Body of pancreas (tissue), 4 donors: ENCODE data around the gene KCNC3. TPM values are rescaled to one million over a fixed set of nuclear protein-coding genes. Genes with fewer than 3 reads are reported as not detected.

Source experiments
- ATAC-seq: fragments of 150-250 bp; one replicate; pipeline ENCODE4 v1.9.1; 2016
- DNase-seq, 4 donors: peaks; one replicate each; pipeline ENCODE4 v3.0.0-alpha.2; 2019
- H3K27ac ChIP-seq, 4 donors: fragments of 200-600 bp; sonication (generic); 1 replicate in 3 of 4; 2 replicates in 1 of 4; pipeline versions ENCODE4 v1.5.1 to v1.6.1; 2016 to 2019; ENCODE audit warnings: mild to moderate bottlenecking in 1 of 4, mixed read lengths in 1 of 4, moderate library complexity in 1 of 4
- H3K27me3 ChIP-seq, 2 donors: fragments of 200-600 bp; sonication (generic); one replicate each; pipeline ENCODE4 v1.6.0; 2016; ENCODE audit warnings: mild to moderate bottlenecking in 1 of 2
- H3K36me3 ChIP-seq, 2 donors: fragments of 200-600 bp; sonication (generic); replicated peaks in 1 of 2; 2 replicates each; pipeline ENCODE4 v1.5.1; 2016; ENCODE audit warnings: low read depth in 2 of 2; ENCODE audit not compliant: insufficient read depth in 1 of 2
- H3K4me1 ChIP-seq: fragments of 200-600 bp; sonication (generic); one replicate; pipeline ENCODE4 v1.6.0; 2016
- H3K4me3 ChIP-seq, 2 donors: fragments of 200-600 bp; sonication (generic); 1 replicate in 1 of 2; 2 replicates in 1 of 2; pipeline ENCODE4 v1.5.1; 2016 to 2019
- H3K9me3 ChIP-seq, 3 donors: fragments of 200-600 bp; sonication (generic); 1 replicate in 2 of 3; 2 replicates in 1 of 3; pipeline ENCODE4 v1.5.1; 2016
- CTCF ChIP-seq, 7 experiments: fragments of 450-650 bp in 4 of 7; fragments of 200-600 bp in 3 of 7; sonication (generic) in 3 of 7; IDR thresholded peaks; one replicate each; pipeline ENCODE4 v1.5.1; 2016 to 2019; ENCODE audit warnings: antibody characterized with exemption in 7 of 7
- POLR2A ChIP-seq, 3 donors: fragments of 450-650 bp; IDR thresholded peaks; one replicate each; pipeline ENCODE4 v1.6.1; 2016; ENCODE audit warnings: antibody characterized with exemption in 3 of 3, mild to moderate bottlenecking in 2 of 3
- WGBS, 2 donors: methylation state at CpG; one replicate each; pipeline ENCODE4 v1.1.5; 2017; 5-methylcytosine and 5-hydroxymethylcytosine counted together
- intact Hi-C: fragments of 100-400 bp; cut with DNase I; formaldehyde crosslinking; loops from one replicate; pipeline ENCODE4 v1.15.1; 2023
- total RNA-seq, 2 donors: library from RNA; depleted of rRNA; stranded (reverse); fragments of >200 nt; gene quantifications; one replicate each; pipeline ENCODE4 v1.1.0, GENCODE V29; 2016

KCNC3 gene
- total RNA-seq, 2 donors from 2014 or later: 1.8 to 6.3 TPM

- H3K27me3 ChIP-seq: no peaks in the 10 kb centered on the region
- intact Hi-C loops: no loop called here
- peaks cover 5 to 14% of the 10 kb centered on the region in 2 donors for H3K36me3 ChIP-seq
- no peak overlapping the region for H3K27ac ChIP-seq
- no peak for TF ChIP-seq POLR2A (IDR thresholded peaks at IDR 0.05)
- TF ChIP-seq CTCF (IDR thresholded peaks at IDR 0.05): no peak
- peaks cover 0 to 1% (median 0%) of the 10 kb centered on the region in 3 donors for H3K9me3 ChIP-seq
- WGBS, 2 donors: 84 to 91% methylated on average over 13 to 15 of the region's 15 CpGs
- H3K4me1 ChIP-seq: no peaks in the 10 kb centered on the region
- DNase-seq (no peak), ATAC-seq (no peak)
- H3K4me3 ChIP-seq: no peak overlapping the region
These were observed 38.4 kb downstream of the KCNC3 start for GRCh38 chr19:50290775-50291174.

- H3K36me3 ChIP-seq: peaks cover 5 to 14% of the 10 kb centered on the region in 2 donors
- no peak for TF ChIP-seq POLR2A (IDR thresholded peaks at IDR 0.05)
- no peak for TF ChIP-seq CTCF (IDR thresholded peaks at IDR 0.05)
- WGBS, 2 donors: 75 to 91% methylated on average over 6 of the region's 6 CpGs
These were observed 39.2 kb downstream of the KCNC3 start for GRCh38 chr19:50290011-50290410.

GRCh38 chr19:50288954-50289353 is 40.2 kb downstream of the KCNC3 start:
- Histone ChIP-seq H3K9me3 (peaks cover 0 to 11% (median 0%) of the 10 kb centered on the region in 3 donors), H3K27ac (no peak overlapping the region), H3K4me1 (no peaks in the 10 kb centered on the region), H3K4me3 (no peak overlapping the region), H3K27me3 (no peaks in the 10 kb centered on the region), H3K36me3 (peaks cover 5 to 14% of the 10 kb centered on the region in 2 donors)
- DNase-seq (no peak), ATAC-seq (no peak)
- intact Hi-C loops: no loop called here
- TF ChIP-seq CTCF (IDR thresholded peaks at IDR 0.05) (no peak), POLR2A (IDR thresholded peaks at IDR 0.05) (no peak)
- WGBS, 2 donors: 84 to 98% methylated on average over 5 of the region's 5 CpGs

More at GRCh38 chr19:50290011-50290410, 39.2 kb downstream of the KCNC3 start:
- no peak for ATAC-seq
- DNase-seq: no peak
- intact Hi-C loops: no loop called here
- H3K27ac ChIP-seq: no peak overlapping the region
- no peaks in the 10 kb centered on the region for H3K27me3 ChIP-seq
- no peak overlapping the region for H3K4me3 ChIP-seq
- no peaks in the 10 kb centered on the region for H3K4me1 ChIP-seq
- peaks cover 0 to 8% (median 0%) of the 10 kb centered on the region in 3 donors for H3K9me3 ChIP-seq

GRCh38 chr19:50287331-50287730 is 41.8 kb downstream of the KCNC3 start:
- Histone ChIP-seq H3K4me3 (no peak overlapping the region), H3K9me3 (peaks cover 0 to 11% (median 0%) of the 10 kb centered on the region in 3 donors), H3K27me3 (no peaks in the 10 kb centered on the region), H3K36me3 (peaks cover 5 to 13% of the 10 kb centered on the region in 2 donors), H3K27ac (no peak overlapping the region), H3K4me1 (no peaks in the 10 kb centered on the region)
- DNase-seq: no peak
- WGBS, 2 donors: 92% methylated on average over 2 of the region's 2 CpGs
- no peak for TF ChIP-seq POLR2A (IDR thresholded peaks at IDR 0.05)
- no peak for TF ChIP-seq CTCF (IDR thresholded peaks at IDR 0.05)
- ATAC-seq: no peak
- intact Hi-C loops: no loop called here

- H3K36me3 ChIP-seq: peaks cover 5 to 13% of the 10 kb centered on the region in 2 donors
- DNase-seq: no peak
These were observed 42.7 kb downstream of the KCNC3 start for GRCh38 chr19:50286443-50286842.

More at GRCh38 chr19:50286443-50286842, 42.7 kb downstream of the KCNC3 start:
- no peak for TF ChIP-seq POLR2A (IDR thresholded peaks at IDR 0.05)
- TF ChIP-seq CTCF (IDR thresholded peaks at IDR 0.05): no peak
- Histone ChIP-seq H3K27ac (no peak overlapping the region), H3K4me3 (no peak overlapping the region), H3K4me1 (no peaks in the 10 kb centered on the region), H3K9me3 (peaks cover 0 to 11% (median 0%) of the 10 kb centered on the region in 3 donors), H3K27me3 (no peaks in the 10 kb centered on the region)
- no peak for ATAC-seq
- intact Hi-C loops: no loop called here
- WGBS, 2 donors: 97 to 99% methylated on average over 18 of the region's 18 CpGs
